Measurements from ENCODE around the gene CPLX1.

GRCh38 chr4:788636-789297 lies 37.2 kb downstream of the CPLX1 start:
- TF ChIP-seq POLR2A (IDR thresholded peaks at IDR 0.05; ENCODE audit: low read depth, low read length) (no peak), POU2F2 (IDR thresholded peaks at IDR 0.05; ENCODE audit: low read depth, low read length) (no peak), TAF1 (IDR thresholded peaks at IDR 0.05; ENCODE audit: low read depth, low read length) (no peak)

All from GM12891 (cell line).